ENCODE results near the gene SORL1. TPM values are rescaled to one million over a fixed set of nuclear protein-coding genes. Genes with fewer than 3 reads are reported as not detected.

The SORL1 gene
- total RNA-seq, 3 donors from 2014 or later: 58.3 to 195 (median 109) TPM

GRCh38 chr11:121522043-121522941, 70.2 kb downstream of the SORL1 start:
- no peak for ATAC-seq

GRCh38 chr11:121523581-121524232, 71.6 kb downstream of the SORL1 start:
- ATAC-seq: no peak
- H3K4me3 ChIP-seq: no peak overlapping the region
- no peaks in the 10 kb centered on the region for H3K36me3 ChIP-seq (ENCODE audit: low read depth)
- TF ChIP-seq, protein P1, sequence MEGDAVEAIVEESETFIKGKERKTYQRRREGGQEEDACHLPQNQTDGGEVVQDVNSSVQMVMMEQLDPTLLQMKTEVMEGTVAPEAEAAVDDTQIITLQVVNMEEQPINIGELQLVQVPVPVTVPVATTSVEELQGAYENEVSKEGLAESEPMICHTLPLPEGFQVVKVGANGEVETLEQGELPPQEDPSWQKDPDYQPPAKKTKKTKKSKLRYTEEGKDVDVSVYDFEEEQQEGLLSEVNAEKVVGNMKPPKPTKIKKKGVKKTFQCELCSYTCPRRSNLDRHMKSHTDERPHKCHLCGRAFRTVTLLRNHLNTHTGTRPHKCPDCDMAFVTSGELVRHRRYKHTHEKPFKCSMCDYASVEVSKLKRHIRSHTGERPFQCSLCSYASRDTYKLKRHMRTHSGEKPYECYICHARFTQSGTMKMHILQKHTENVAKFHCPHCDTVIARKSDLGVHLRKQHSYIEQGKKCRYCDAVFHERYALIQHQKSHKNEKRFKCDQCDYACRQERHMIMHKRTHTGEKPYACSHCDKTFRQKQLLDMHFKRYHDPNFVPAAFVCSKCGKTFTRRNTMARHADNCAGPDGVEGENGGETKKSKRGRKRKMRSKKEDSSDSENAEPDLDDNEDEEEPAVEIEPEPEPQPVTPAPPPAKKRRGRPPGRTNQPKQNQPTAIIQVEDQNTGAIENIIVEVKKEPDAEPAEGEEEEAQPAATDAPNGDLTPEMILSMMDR (IDR thresholded peaks at IDR 0.05): no peak
- intact Hi-C loops (cut with DNase I, micrococcal nuclease): no loop called here
- DNase-seq: no peak
- H3K4me1 ChIP-seq (ENCODE audit: low read depth): no peaks in the 10 kb centered on the region
- H3K9me3 ChIP-seq: peaks cover 12% of the 10 kb centered on the region

More at GRCh38 chr11:121522043-121522941, 70.2 kb downstream of the SORL1 start:
- DNase-seq: no peak
- Histone ChIP-seq H3K4me3 (no peak overlapping the region), H3K36me3 (ENCODE audit: low read depth) (no peaks in the 10 kb centered on the region), H3K4me1 (ENCODE audit: low read depth) (no peaks in the 10 kb centered on the region), H3K9me3 (peaks cover 12% of the 10 kb centered on the region)
- intact Hi-C loops (cut with DNase I, micrococcal nuclease): no loop called here
- TF ChIP-seq, protein P1 (IDR thresholded peaks at IDR 0.05): no peak

DNA sequence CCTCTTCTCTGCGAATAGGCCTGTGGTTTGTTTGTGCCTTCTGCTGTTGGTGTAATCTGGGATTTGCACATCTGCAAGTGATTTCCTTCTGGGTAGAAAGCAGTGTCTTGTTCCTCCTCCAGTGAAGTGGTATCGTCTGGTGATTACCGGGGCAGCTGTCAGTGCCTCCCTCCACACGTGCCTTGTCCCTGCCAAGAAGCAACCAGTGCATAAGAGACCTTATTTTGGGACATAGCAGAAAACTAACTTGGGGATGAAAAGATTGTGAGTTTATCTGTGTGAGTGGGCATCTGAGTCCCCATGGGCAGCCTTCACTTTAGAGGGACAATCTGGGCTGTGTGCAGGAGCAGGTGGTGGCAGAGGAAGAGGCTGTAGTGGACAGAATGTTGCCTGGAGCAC, 72.1 kb downstream of the SORL1 start:
- DNase-seq: no peak
- Histone ChIP-seq H3K4me1 (ENCODE audit: low read depth) (no peaks in the 10 kb centered on the region), H3K36me3 (ENCODE audit: low read depth) (no peaks in the 10 kb centered on the region), H3K4me3 (no peak overlapping the region), H3K9me3 (peaks cover 12% of the 10 kb centered on the region)
- TF ChIP-seq, protein P1 (IDR thresholded peaks at IDR 0.05): no peak
- no peak for ATAC-seq
- intact Hi-C loops (cut with DNase I, micrococcal nuclease): no loop called here

GRCh38 chr11:121525376-121525775, 73.3 kb downstream of the SORL1 start:
- DNase-seq: no peak
- intact Hi-C loops (cut with DNase I, micrococcal nuclease): no loop called here
- Histone ChIP-seq H3K4me1 (ENCODE audit: low read depth) (no peaks in the 10 kb centered on the region), H3K4me3 (no peak overlapping the region), H3K9me3 (peaks cover 17% of the 10 kb centered on the region), H3K36me3 (ENCODE audit: low read depth) (no peaks in the 10 kb centered on the region)
- ATAC-seq: no peak
- TF ChIP-seq, protein P1 (IDR thresholded peaks at IDR 0.05): no peak

- Histone ChIP-seq H3K36me3 (ENCODE audit: low read depth) (no peaks in the 10 kb centered on the region), H3K4me1 (ENCODE audit: low read depth) (no peaks in the 10 kb centered on the region), H3K4me3 (no peak overlapping the region), H3K9me3 (peaks cover 12% of the 10 kb centered on the region)
- ATAC-seq (no peak), DNase-seq (no peak)
- TF ChIP-seq, protein P1 (IDR thresholded peaks at IDR 0.05): no peak
- intact Hi-C loops (cut with DNase I, micrococcal nuclease): loop anchor here in 1 of 2 donors (10.0 kb wide), 1 partner anchor 215 kb away; no protein-coding TSS in a partner anchor
Measured at GRCh38 chr11:121530257-121530656, 78.1 kb downstream of the SORL1 start.

Measured in mucosa of descending colon (tissue), 3 donors.